AG04450 (cell line): Measurements from ENCODE around the gene HMG20B. TPM values are rescaled to one million over a fixed set of nuclear protein-coding genes. Genes with fewer than 3 reads are reported as not detected.

ENCODE experiments used
- CTCF ChIA-PET: fragments of 300-600, 350-600 bp; formaldehyde crosslinking; extraction: SDS; loops from one replicate; lab custom pipeline; 2022; ENCODE audit warnings: antibody characterized with exemption, inconsistent platforms; lab: Charles Lee
- POLR2A ChIA-PET: fragments of 350-600 bp; formaldehyde crosslinking; extraction: SDS; loops from one replicate; lab custom pipeline; 2021; ENCODE audit warnings: antibody characterized with exemption, inconsistent platforms; lab: Yijun Ruan, JAX
- DNase-seq: peaks from one replicate; pipeline ENCODE4 v3.0.0-alpha.2; 2011; ENCODE audit warnings: low read depth, low spot score
- H3K27ac ChIP-seq: one replicate; pipeline ENCODE4 v1.5.1; 2012; ENCODE audit warnings: low read depth, low read length, control low read depth
- H3K27me3 ChIP-seq: one replicate; pipeline ENCODE4 v1.6.0; 2012; ENCODE audit warnings: low read length; ENCODE audit not compliant: control insufficient read depth, insufficient read depth
- H3K4me3 ChIP-seq: 2 replicates; pipeline ENCODE4 v1.5.1; 2011; ENCODE audit warnings: mild to moderate bottlenecking, low read depth, low read length, control low read depth
- H3K9me3 ChIP-seq: 2 replicates; pipeline ENCODE4 v1.5.1; 2012; ENCODE audit warnings: low read length; ENCODE audit not compliant: control insufficient read depth, insufficient read depth
- CTCF ChIP-seq: IDR thresholded peaks from 2 replicates; pipeline ENCODE4 v1.5.1; 2011; ENCODE audit warnings: low read depth, low read length, control low read depth, inconsistent platforms
- polyA plus RNA-seq: library from polyadenylated mRNA; depleted of rRNA; stranded (reverse); fragments of >200 nt; gene quantifications from 2 replicates; pipeline ENCODE4 v1.2.3, GENCODE V29; 2011

HMG20B gene
- polyA plus RNA-seq, 1 experiment: 30.5 TPM

GRCh38 chr19:3539756-3540118 lies 33.0 kb upstream of the HMG20B start:
- DNase-seq: no peak
- TF ChIP-seq CTCF: no peak
- CTCF ChIA-PET: no interaction called here
- no peak overlapping the region for H3K27ac ChIP-seq
- POLR2A ChIA-PET: interaction anchor here (0.6 kb wide), 2 partner anchors 17 to 802 kb away, joined by 3 to 6 read pairs; no protein-coding TSS in a partner anchor
- no peaks in the 10 kb centered on the region for H3K27me3 ChIP-seq
- H3K9me3 ChIP-seq: peaks cover 5% of the 10 kb centered on the region; the same call in 1 of the 2 replicates
- H3K4me3 ChIP-seq: no peak overlapping the region

- no peak for TF ChIP-seq CTCF
- CTCF ChIA-PET: no interaction called here
- H3K27me3 ChIP-seq: no peaks in the 10 kb centered on the region
- no peak overlapping the region for H3K27ac ChIP-seq
- H3K9me3 ChIP-seq: peaks cover 5% of the 10 kb centered on the region; the same call in 1 of the 2 replicates
- no peak overlapping the region for H3K4me3 ChIP-seq
- POLR2A ChIA-PET: no interaction called here
- DNase-seq: no peak
These were observed 29.3 kb upstream of the HMG20B start for GRCh38 chr19:3543150-3544057.

GRCh38 chr19:3544058-3544376 lies 28.7 kb upstream of the HMG20B start:
- ChIA-PET CTCF (no interaction called here), POLR2A (no interaction called here)
- no peak for DNase-seq
- no peak for TF ChIP-seq CTCF
- Histone ChIP-seq H3K9me3 (peaks cover 5% of the 10 kb centered on the region; the same call in 1 of the 2 replicates), H3K27me3 (no peaks in the 10 kb centered on the region), H3K4me3 (no peak overlapping the region), H3K27ac (no peak overlapping the region)

GRCh38 chr19:3544742-3545668 lies 27.7 kb upstream of the HMG20B start:
- no peak overlapping the region for H3K4me3 ChIP-seq
- H3K27ac ChIP-seq: no peak overlapping the region
- H3K9me3 ChIP-seq: no peaks in the 10 kb centered on the region; the same call in 1 of the 2 replicates
- no peaks in the 10 kb centered on the region for H3K27me3 ChIP-seq
- no peak for DNase-seq
- ChIA-PET POLR2A (interaction anchor here (0.5 to 1.1 kb wide), 5 partner anchors 29 to 443 kb away, joined by 3 to 6 read pairs (median 4); no protein-coding TSS in a partner anchor), CTCF (interaction anchor here (0.5 to 1.6 kb wide), 4 partner anchors 9 to 164 kb away, joined by 4 to 8 read pairs (median 4); no protein-coding TSS in a partner anchor)
- peak; percentile 91 for TF ChIP-seq CTCF
